ENCODE measurements around the gene MEMO1.
A peak's percentile ranks its signal among the peaks of the same experiment; 100 is the strongest.
"Not testable (repeated sequence)": the region's sequence is repeated elsewhere in the genome, so short reads cannot be mapped to it uniquely, and the experiment has no call there.

Gene MEMO1

GRCh38 chr2:32010670-32011484 is at the start of gene MEMO1:
Gene MEMO1, minus strand, starts transcription at chr2:32011008. Its CDS starts 761 bp downstream, at chr2:32010247.
- H3K27ac Mint-ChIP-seq = peak within 1 kb of the TSS; percentile 92
- intact Hi-C loops (cut with micrococcal nuclease) = loop anchor here (2.0 kb wide), 1 partner anchor 52 kb away; the partner anchor contains the start of gene SPAST
- no peaks in the 10 kb centered on the region for H3K27me3 Mint-ChIP-seq
- H3K9me3 Mint-ChIP-seq = no peaks in the 10 kb centered on the region
- H3K36me3 Mint-ChIP-seq (ENCODE audit: low read depth) = peaks cover 18% of the 10 kb centered on the region
- peaks cover 35% of the 10 kb centered on the region for H3K4me1 Mint-ChIP-seq (ENCODE audit: low read depth)
- H3K4me3 Mint-ChIP-seq = peak within 1 kb of the TSS; percentile 98

GRCh38 chr2:32060266-32060665 is 49.5 kb upstream of the MEMO1 start:
- peaks cover 16% of the 10 kb centered on the region for H3K36me3 Mint-ChIP-seq (ENCODE audit: low read depth)
- no peaks in the 10 kb centered on the region for H3K27me3 Mint-ChIP-seq
- no peak overlapping the region for H3K4me3 Mint-ChIP-seq
- peaks cover 8% of the 10 kb centered on the region for H3K4me1 Mint-ChIP-seq (ENCODE audit: low read depth)
- H3K9me3 Mint-ChIP-seq = no peaks in the 10 kb centered on the region
- intact Hi-C loops (cut with micrococcal nuclease) = loop anchor here (5.0 to 10.0 kb wide), 2 partner anchors 75 to 297 kb away; partner anchors contain the start of gene BIRC6
- H3K27ac Mint-ChIP-seq = no peak overlapping the region

DNA sequence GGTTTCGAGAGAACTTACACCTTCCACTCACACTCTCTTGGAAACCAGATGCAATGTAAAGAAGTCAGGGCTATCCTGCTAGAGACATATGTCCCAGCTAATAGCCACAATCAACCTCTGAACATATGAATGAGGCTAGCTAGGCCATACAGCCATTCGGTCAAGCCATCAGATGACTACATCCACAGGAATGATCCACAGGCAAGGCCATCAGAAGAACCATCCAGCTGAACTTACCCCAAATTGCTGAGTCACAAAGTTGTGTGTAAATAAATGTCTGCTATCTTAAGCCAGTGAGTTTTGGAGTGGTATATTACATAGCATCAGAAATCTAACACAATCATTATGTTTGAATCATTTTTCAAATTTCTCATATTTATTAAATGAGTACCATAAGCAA is 47.3 kb upstream of the MEMO1 start:
- Mint-ChIP-seq H3K27ac (no peak overlapping the region), H3K9me3 (no peaks in the 10 kb centered on the region), H3K4me1 (ENCODE audit: low read depth) (peaks cover 8% of the 10 kb centered on the region), H3K4me3 (no peak overlapping the region), H3K27me3 (no peaks in the 10 kb centered on the region), H3K36me3 (ENCODE audit: low read depth) (peaks cover 3% of the 10 kb centered on the region)
- intact Hi-C loops (cut with micrococcal nuclease) = no loop called here

- H3K4me3 Mint-ChIP-seq; H3K4me1 Mint-ChIP-seq (ENCODE audit: low read depth); H3K27ac Mint-ChIP-seq; intact Hi-C loops (cut with micrococcal nuclease); H3K9me3 Mint-ChIP-seq; H3K27me3 Mint-ChIP-seq; H3K36me3 Mint-ChIP-seq (ENCODE audit: low read depth): not testable (repeated sequence)
Observed at GRCh38 chr2:32054583-32054982, 43.8 kb upstream of the MEMO1 start.

DNA sequence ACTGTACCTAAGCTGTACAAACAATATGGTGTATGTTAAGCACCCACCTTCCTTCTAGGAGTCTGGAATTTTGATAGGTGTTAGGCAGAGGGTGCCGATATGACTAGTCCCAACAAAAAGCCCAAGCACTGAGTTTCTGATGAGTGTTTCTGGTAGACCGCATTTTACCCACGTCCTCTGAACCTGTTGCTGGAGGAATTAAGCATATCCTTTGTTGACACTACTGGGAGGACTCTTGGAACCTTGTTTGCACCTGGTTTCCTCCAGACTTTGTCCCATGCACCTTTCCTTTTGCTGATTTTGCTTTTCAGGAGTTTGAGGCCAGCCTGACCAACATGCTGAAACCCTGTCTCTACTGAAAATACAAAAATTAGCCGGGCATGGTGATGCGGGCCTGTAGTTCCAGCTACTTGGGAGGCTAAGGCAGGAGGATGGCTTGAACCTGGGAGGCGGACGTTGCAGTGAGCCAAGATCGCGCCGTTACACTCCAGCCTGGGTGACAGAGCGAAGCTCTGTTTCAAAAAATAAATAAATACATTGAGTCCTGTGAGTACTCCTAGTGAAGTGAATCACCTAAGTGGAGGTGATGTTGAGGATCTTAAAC is 41.1 kb upstream of the MEMO1 start:
- Mint-ChIP-seq H3K9me3 (no peaks in the 10 kb centered on the region), H3K4me3 (no peak overlapping the region), H3K4me1 (ENCODE audit: low read depth) (no peaks in the 10 kb centered on the region), H3K27me3 (no peaks in the 10 kb centered on the region), H3K36me3 (ENCODE audit: low read depth) (no peaks in the 10 kb centered on the region), H3K27ac (no peak overlapping the region)
- intact Hi-C loops (cut with micrococcal nuclease) = no loop called here

GRCh38 chr2:32043561-32043960 is 32.8 kb upstream of the MEMO1 start:
- H3K9me3 Mint-ChIP-seq = no peaks in the 10 kb centered on the region
- H3K27ac Mint-ChIP-seq = no peak overlapping the region
- intact Hi-C loops (cut with micrococcal nuclease) = no loop called here

DNA sequence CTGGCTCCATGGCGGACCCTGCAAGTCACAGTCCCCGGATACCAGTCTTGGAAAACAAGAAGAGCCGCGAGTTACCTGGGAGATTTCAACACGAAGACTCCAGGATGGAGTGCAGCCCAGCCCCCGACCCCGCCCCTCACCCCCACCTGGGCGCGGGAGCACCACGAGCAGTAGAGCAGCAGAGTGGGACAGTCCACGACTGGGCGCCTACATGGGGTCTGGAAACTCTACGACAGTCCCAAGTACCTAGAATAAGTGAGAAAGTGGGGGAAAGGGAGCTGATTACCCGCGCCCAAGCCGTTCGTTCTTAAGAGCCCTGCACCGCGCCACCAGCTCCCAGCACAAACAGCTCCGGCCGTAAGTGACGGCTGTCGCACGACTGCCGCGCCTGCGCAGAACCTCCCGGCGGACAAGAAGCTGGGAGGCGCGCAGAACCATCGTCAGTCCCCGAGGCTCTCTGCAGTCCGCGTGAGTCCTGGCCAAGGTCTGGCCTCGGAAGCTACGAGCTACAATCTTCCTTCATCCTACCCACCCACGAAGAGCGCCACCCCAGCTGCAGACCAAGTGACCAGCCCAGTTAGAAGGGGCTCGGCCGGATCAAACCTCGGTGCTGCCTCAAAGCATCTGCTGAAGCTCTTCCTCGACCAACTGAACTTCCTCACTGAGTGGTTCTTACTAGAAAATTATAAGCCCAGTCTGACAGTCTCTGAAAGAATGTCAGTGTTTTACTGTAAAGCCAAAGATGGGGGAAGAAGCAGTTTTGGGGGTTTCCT is 28.8 kb upstream of the MEMO1 start, which contains the start of gene DPY30:
Gene DPY30, minus strand, starts transcription at position 359 of the 773 bp plus-strand sequence. Its CDS starts 349 bp downstream, at position 10.
- intact Hi-C loops (cut with micrococcal nuclease) = loop anchor here (2.0 kb wide), 1 partner anchor 23 kb away; the partner anchor contains the start of gene SPAST
- no peaks in the 10 kb centered on the region for H3K27me3 Mint-ChIP-seq
- peak within 1 kb of the TSS; percentile 84 for H3K4me3 Mint-ChIP-seq
- peak within 1 kb of the TSS; percentile 92 for H3K27ac Mint-ChIP-seq
- peaks cover 26% of the 10 kb centered on the region for H3K36me3 Mint-ChIP-seq (ENCODE audit: low read depth)
- no peaks in the 10 kb centered on the region for H3K9me3 Mint-ChIP-seq
- peaks cover 7% of the 10 kb centered on the region for H3K4me1 Mint-ChIP-seq (ENCODE audit: low read depth)

More at GRCh38 chr2:32043561-32043960, 32.8 kb upstream of the MEMO1 start:
- Mint-ChIP-seq H3K27me3 (no peaks in the 10 kb centered on the region), H3K36me3 (ENCODE audit: low read depth) (peaks cover 11% of the 10 kb centered on the region), H3K4me3 (no peak overlapping the region), H3K4me1 (ENCODE audit: low read depth) (peaks cover 7% of the 10 kb centered on the region)

- H3K36me3 Mint-ChIP-seq (ENCODE audit: low read depth) = peaks cover 55% of the 10 kb centered on the region
- H3K27ac Mint-ChIP-seq; H3K27me3 Mint-ChIP-seq; intact Hi-C loops (cut with micrococcal nuclease); H3K9me3 Mint-ChIP-seq; H3K4me3 Mint-ChIP-seq: not testable (repeated sequence)
- H3K4me1 Mint-ChIP-seq (ENCODE audit: low read depth) = peaks cover 15% of the 10 kb centered on the region
Observed at GRCh38 chr2:32034198-32034887, 23.5 kb upstream of the MEMO1 start.

DNA sequence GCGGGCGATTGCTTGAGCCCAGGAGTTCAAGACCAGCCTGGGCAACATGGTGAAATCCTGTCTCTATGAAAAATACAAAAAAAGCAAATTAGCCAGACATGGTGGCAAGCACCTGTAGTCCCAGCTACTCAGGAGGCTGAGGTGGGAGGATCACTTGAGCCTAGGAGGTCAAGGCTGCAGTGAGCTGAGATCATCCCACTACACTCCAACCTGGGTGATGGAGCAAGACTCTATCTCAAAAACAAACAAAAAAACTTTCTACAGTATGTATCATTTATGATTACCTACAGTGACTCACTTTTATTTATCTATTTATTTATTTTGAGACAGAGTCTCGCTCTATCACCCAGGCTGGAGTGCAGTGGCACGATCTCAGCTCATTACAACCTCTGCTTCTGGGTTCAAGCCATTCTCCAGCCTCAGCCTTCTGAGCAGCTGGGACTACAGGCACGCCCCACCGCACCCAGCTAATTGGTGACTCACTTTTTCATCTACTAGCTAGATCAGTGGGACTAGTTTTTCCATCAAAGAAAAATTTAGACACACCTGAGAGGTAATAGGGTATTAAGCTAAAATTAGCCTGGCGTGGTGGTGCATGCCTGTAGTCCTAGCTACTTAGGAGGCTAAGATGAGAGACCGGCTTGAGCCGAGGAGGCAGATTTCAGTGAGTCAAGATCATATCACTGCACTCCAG is 8.1 kb upstream of the MEMO1 start:
- H3K4me3 Mint-ChIP-seq; intact Hi-C loops (cut with micrococcal nuclease); H3K9me3 Mint-ChIP-seq: not testable (repeated sequence)

GRCh38 chr2:32012872-32013271 is 2.1 kb upstream of the MEMO1 start:
- H3K4me3 Mint-ChIP-seq = no peak overlapping the region
- H3K27me3 Mint-ChIP-seq = no peaks in the 10 kb centered on the region
- H3K27ac Mint-ChIP-seq = peak overlapping the region; percentile 92
- peaks cover 15% of the 10 kb centered on the region for H3K4me1 Mint-ChIP-seq (ENCODE audit: low read depth)
- H3K36me3 Mint-ChIP-seq (ENCODE audit: low read depth) = peaks cover 34% of the 10 kb centered on the region
- no peaks in the 10 kb centered on the region for H3K9me3 Mint-ChIP-seq
- intact Hi-C loops (cut with micrococcal nuclease) = no loop called here

More for the DNA sequence above, 8.1 kb upstream of the MEMO1 start:
- not testable (repeated sequence) for H3K4me1 Mint-ChIP-seq (ENCODE audit: low read depth); H3K27me3 Mint-ChIP-seq; H3K27ac Mint-ChIP-seq
- H3K36me3 Mint-ChIP-seq (ENCODE audit: low read depth) = peaks cover 46% of the 10 kb centered on the region

DNA sequence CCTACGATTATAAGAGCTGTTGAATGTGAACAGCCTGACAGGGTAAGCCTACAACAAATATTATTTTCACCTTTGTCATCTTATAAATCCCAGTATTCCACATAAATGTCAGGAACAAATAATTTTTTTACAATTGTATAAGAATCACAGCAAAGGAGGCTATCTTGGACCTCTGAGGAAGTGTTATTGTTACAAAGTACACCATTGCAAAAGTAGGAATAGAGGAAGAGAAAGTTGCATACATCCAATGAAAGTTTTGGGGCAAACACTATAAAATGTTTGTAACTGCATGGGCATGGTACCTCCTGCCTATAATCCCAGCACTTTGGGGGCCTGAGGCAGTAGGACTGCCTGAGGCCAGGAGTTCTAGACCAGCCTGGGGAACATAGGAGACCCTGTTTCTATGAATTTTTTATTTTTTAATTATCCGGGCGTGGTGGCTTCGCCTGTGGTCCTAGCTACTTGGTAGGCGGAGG is 715 bp upstream of the MEMO1 start:
- Mint-ChIP-seq H3K9me3 (no peaks in the 10 kb centered on the region), H3K36me3 (ENCODE audit: low read depth) (peaks cover 24% of the 10 kb centered on the region), H3K4me1 (ENCODE audit: low read depth) (peaks cover 28% of the 10 kb centered on the region), H3K27me3 (no peaks in the 10 kb centered on the region), H3K27ac (peak overlapping the region; percentile 92), H3K4me3 (peak overlapping the region; percentile 77)
- intact Hi-C loops (cut with micrococcal nuclease) = loop anchor here (2.0 kb wide), 1 partner anchor 51 kb away; the partner anchor contains the start of gene SPAST

GRCh38 chr2:32010280-32010669 is 533 bp downstream of the MEMO1 start:
- not testable (repeated sequence) for H3K27me3 Mint-ChIP-seq, H3K9me3 Mint-ChIP-seq
- Mint-ChIP-seq H3K27ac (peak overlapping the region; percentile 92), H3K36me3 (ENCODE audit: low read depth) (peaks cover 15% of the 10 kb centered on the region), H3K4me1 (ENCODE audit: low read depth) (peaks cover 41% of the 10 kb centered on the region), H3K4me3 (peak overlapping the region; percentile 66)
- intact Hi-C loops (cut with micrococcal nuclease) = loop anchor here (2.0 kb wide), 1 partner anchor 53 kb away; the partner anchor contains the start of gene SPAST

All from dendritic cell treated with granulocyte-macrophage colony-stimulating factor and Interleukin-4, amounts not matched to agents 40 ng/mL and 50 ng/mL, for 4 days (primary cell).